ENCODE results near the gene SPARCL1. TPM values are rescaled to one million over a fixed set of nuclear protein-coding genes. Genes with fewer than 3 reads are reported as not detected.

Gene SPARCL1
- total RNA-seq, 4 donors from 2014 or later: 225 to 357 (median 273) TPM

DNA sequence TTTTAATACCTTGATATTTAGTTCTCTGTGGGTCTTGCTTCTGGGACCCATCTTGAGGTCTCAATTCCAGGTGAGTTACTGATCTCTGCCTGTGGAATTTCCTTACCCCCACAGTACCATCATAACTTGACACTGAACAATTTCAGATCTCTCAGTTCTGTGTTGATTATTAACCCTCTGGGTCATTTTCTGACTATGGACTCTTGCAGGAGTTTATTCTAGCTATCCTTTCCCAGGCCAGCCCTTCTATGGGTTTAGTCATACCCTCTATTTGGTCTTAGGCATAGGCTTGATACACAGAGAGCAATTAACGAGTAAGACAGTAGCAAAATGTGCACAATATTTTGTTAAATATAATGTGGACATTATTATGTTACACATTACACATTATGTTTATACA, 3.7 kb upstream of the SPARCL1 start:
- H3K4me3 ChIP-seq: no peak overlapping the region
- H3K27me3 ChIP-seq: no peaks in the 10 kb centered on the region
- in situ Hi-C loops (cut with MboI; ENCODE audit: low sequenced_read_pairs in 4 of 4): loop anchor here in 1 of 4 donors (25.0 kb wide), 1 partner anchor 479 kb away; the partner anchor contains the start of gene PKD2
- H3K27ac ChIP-seq: peak overlapping the region; percentile 63 to 82 (median 72)
- no peaks in the 10 kb centered on the region for H3K36me3 ChIP-seq
- no peak for TF ChIP-seq POLR2A (IDR thresholded peaks at IDR 0.05)
- TF ChIP-seq, protein P1, sequence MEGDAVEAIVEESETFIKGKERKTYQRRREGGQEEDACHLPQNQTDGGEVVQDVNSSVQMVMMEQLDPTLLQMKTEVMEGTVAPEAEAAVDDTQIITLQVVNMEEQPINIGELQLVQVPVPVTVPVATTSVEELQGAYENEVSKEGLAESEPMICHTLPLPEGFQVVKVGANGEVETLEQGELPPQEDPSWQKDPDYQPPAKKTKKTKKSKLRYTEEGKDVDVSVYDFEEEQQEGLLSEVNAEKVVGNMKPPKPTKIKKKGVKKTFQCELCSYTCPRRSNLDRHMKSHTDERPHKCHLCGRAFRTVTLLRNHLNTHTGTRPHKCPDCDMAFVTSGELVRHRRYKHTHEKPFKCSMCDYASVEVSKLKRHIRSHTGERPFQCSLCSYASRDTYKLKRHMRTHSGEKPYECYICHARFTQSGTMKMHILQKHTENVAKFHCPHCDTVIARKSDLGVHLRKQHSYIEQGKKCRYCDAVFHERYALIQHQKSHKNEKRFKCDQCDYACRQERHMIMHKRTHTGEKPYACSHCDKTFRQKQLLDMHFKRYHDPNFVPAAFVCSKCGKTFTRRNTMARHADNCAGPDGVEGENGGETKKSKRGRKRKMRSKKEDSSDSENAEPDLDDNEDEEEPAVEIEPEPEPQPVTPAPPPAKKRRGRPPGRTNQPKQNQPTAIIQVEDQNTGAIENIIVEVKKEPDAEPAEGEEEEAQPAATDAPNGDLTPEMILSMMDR (IDR thresholded peaks at IDR 0.05 in 4 of 5, conservative IDR thresholded peaks at IDR 0.05 in 1 of 5): no peak
- H3K4me1 ChIP-seq: peaks cover 0 to 8% of the 10 kb centered on the region in 2 donors
- DNase-seq (no peak), ATAC-seq (no peak)
- intact Hi-C loops (cut with DNase I; ENCODE audit: low total_unique reads): no loop called here
- no peaks in the 10 kb centered on the region for H3K9me3 ChIP-seq

DNA sequence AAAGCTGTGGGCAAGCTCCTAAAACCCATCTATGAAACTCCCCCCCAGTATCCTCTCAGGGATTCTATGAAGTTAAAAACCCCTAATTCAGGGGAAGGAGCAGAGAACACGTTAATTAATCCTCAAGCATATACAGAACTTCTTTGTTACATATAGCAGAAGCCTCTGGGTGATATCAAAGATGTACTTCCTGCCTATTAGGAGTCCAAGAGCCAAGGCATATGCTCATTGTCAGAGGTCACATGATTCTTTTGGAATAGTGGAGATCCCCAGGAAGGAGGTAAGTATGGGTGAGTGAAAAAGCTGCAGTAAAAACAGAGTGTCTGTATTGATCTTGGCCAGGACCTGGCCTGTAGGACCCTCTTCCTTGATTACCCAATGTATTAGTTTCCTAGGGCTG, 2.9 kb upstream of the SPARCL1 start:
- H3K27ac ChIP-seq: peak overlapping the region; percentile 63 to 82 (median 72)
- H3K9me3 ChIP-seq: no peaks in the 10 kb centered on the region
- H3K4me1 ChIP-seq: peaks cover 0 to 8% of the 10 kb centered on the region in 2 donors
- in situ Hi-C loops (cut with MboI; ENCODE audit: low sequenced_read_pairs in 4 of 4) (loop anchor here in 1 of 4 donors (25.0 kb wide), 1 partner anchor 480 kb away; the partner anchor contains the start of gene PKD2), intact Hi-C loops (cut with DNase I; ENCODE audit: low total_unique reads) (no loop called here)
- ATAC-seq (no peak), DNase-seq (no peak)
- H3K4me3 ChIP-seq: no peak overlapping the region
- H3K36me3 ChIP-seq: no peaks in the 10 kb centered on the region
- no peaks in the 10 kb centered on the region for H3K27me3 ChIP-seq
- TF ChIP-seq POLR2A (IDR thresholded peaks at IDR 0.05): no peak
- TF ChIP-seq, protein P1 (IDR thresholded peaks at IDR 0.05 in 4 of 5, conservative IDR thresholded peaks at IDR 0.05 in 1 of 5): no peak

DNA sequence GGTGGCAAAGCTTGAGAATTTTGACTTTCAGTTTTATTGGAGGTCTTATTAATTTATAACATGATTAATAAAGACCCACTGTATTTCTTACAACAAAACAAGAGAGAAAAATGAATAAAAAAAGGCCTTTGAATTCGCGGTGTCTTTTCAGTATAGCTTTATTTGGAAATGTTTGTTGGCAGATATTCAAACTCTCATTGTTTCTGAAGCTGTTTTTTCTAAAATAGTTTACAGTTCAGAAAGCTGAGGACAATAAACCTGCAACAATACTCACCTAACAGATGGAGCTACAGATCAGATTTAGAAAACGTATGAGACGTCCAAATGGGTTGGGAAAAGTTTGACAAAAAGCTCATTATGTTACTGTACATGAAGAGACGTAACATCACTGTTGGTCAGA, 2.4 kb upstream of the SPARCL1 start:
- Histone ChIP-seq H3K27ac (peak overlapping the region; percentile 63 to 82 (median 72)), H3K4me3 (no peak overlapping the region), H3K4me1 (peaks cover 0 to 8% of the 10 kb centered on the region in 2 donors), H3K9me3 (no peaks in the 10 kb centered on the region), H3K27me3 (no peaks in the 10 kb centered on the region), H3K36me3 (no peaks in the 10 kb centered on the region)
- DNase-seq: no peak
- in situ Hi-C loops (cut with MboI; ENCODE audit: low sequenced_read_pairs in 4 of 4): loop anchor here in 1 of 4 donors (25.0 kb wide), 1 partner anchor 481 kb away; the partner anchor contains the start of gene PKD2
- no peak for TF ChIP-seq POLR2A (IDR thresholded peaks at IDR 0.05)
- TF ChIP-seq, protein P1 (IDR thresholded peaks at IDR 0.05 in 4 of 5, conservative IDR thresholded peaks at IDR 0.05 in 1 of 5): no peak
- intact Hi-C loops (cut with DNase I; ENCODE audit: low total_unique reads): no loop called here
- peak in 1 of 2 donors; percentile 16 for ATAC-seq

DNA sequence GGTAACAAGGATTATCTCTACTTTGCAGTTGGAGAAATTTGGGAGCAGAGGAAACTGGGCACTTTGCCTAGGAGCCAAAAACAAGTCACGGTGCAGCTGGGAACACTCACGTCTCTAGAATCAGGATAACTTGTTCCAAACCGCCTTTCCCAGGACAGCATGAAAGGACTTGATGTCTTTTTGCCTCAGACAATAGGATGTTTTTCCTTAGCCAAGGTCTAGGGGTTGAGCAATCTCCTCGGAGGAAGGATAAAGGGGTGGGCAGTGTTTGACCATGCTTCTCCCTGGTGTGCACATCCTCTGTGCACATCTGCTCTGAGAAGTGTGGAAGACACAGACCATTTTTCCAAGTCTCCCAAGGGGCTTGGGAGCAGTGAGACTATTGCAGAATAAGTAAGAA, 1.7 kb upstream of the SPARCL1 start:
- Histone ChIP-seq H3K27ac (peak overlapping the region; percentile 77 to 83 (median 80)), H3K4me3 (peak overlapping the region; percentile 21 to 54 (median 48)), H3K9me3 (no peaks in the 10 kb centered on the region), H3K27me3 (no peaks in the 10 kb centered on the region), H3K36me3 (no peaks in the 10 kb centered on the region), H3K4me1 (peaks cover 0 to 8% of the 10 kb centered on the region in 2 donors)
- intact Hi-C loops (cut with DNase I; ENCODE audit: low total_unique reads): no loop called here
- DNase-seq (peak; percentile 65 to 75), ATAC-seq (peak; percentile 91)
- in situ Hi-C loops (cut with MboI; ENCODE audit: low sequenced_read_pairs in 4 of 4): loop anchor here in 1 of 4 donors (25.0 kb wide), 1 partner anchor 481 kb away; the partner anchor contains the start of gene PKD2
- TF ChIP-seq, protein P1 (IDR thresholded peaks at IDR 0.05 in 4 of 5, conservative IDR thresholded peaks at IDR 0.05 in 1 of 5): no peak
- TF ChIP-seq POLR2A (IDR thresholded peaks at IDR 0.05): peak; percentile 38 to 63
